Vagina (tissue), 2 donors: ENCODE measurements around the gene TMEM91. TPM values are rescaled to one million over a fixed set of nuclear protein-coding genes. Genes with fewer than 3 reads are reported as not detected.
"Not testable (repeated sequence)": the region's sequence is repeated elsewhere in the genome, so short reads cannot be mapped to it uniquely, and the experiment has no call there.

Source experiments
- DNase-seq, 2 donors: peaks; one replicate each; pipeline ENCODE4 v3.0.0-alpha.2; 2017; ENCODE audit errors: extremely low spot score in 2 of 2
- H3K27ac ChIP-seq: fragments of 200-600 bp; sonication (generic); one replicate; pipeline ENCODE4 v1.5.1; 2019
- H3K27me3 ChIP-seq: fragments of 200-600 bp; sonication (generic); one replicate; pipeline ENCODE4 v1.5.1; 2019
- H3K36me3 ChIP-seq, 2 donors: fragments of 200-600 bp; sonication (generic); one replicate each; pipeline ENCODE4 v1.5.1; 2017 to 2019
- H3K4me1 ChIP-seq: fragments of 200-600 bp; sonication (generic); one replicate; pipeline ENCODE4 v1.5.1; 2019
- H3K4me3 ChIP-seq, 2 donors: fragments of 200-600 bp; sonication (generic); 1 replicate in 1 of 2; 2 replicates in 1 of 2; pipeline ENCODE4 v1.5.1; 2016 to 2019
- H3K9me3 ChIP-seq: fragments of 200-600 bp; sonication (generic); one replicate; pipeline ENCODE4 v1.5.1; 2019
- CTCF ChIP-seq, 3 experiments: fragments of 450-650 bp in 2 of 3; fragments of 200-600 bp in 1 of 3; sonication (generic) in 1 of 3; IDR thresholded peaks; one replicate each; pipeline ENCODE4 v1.5.1; 2017 to 2019; ENCODE audit warnings: antibody characterized with exemption in 3 of 3, mild to moderate bottlenecking in 2 of 3, moderate library complexity in 2 of 3
- POLR2A ChIP-seq, 2 donors: fragments of 450-650 bp; IDR thresholded peaks; one replicate each; pipeline ENCODE4 v1.6.1; 2017; ENCODE audit warnings: antibody characterized with exemption in 2 of 2, mild to moderate bottlenecking in 2 of 2, moderate library complexity in 2 of 2
- POLR2AphosphoS5 ChIP-seq, 2 donors: sonication (generic); formaldehyde crosslinking; IDR thresholded peaks; one replicate each; pipeline ENCODE4 v1.9.0; 2017; ENCODE audit warnings: antibody characterized with exemption in 2 of 2, mild to moderate bottlenecking in 2 of 2, low read depth in 1 of 2; ENCODE audit not compliant: insufficient read depth in 1 of 2
- intact Hi-C: fragments of 100-400 bp; cut with DNase I; formaldehyde crosslinking; loops from one replicate; pipeline ENCODE4 v1.15.1; 2023
- total RNA-seq: library from RNA; depleted of rRNA; stranded (reverse); fragments of >200 nt; gene quantifications from one replicate; pipeline ENCODE4 v1.2.3, GENCODE V29; 2016

Gene TMEM91
- total RNA-seq, 1 donor from 2014 or later: 34.4 TPM

- Histone ChIP-seq H3K27me3 (no peaks in the 10 kb centered on the region), H3K27ac (peak overlapping the region; percentile 5), H3K36me3 (no peaks in the 10 kb centered on the region), H3K4me1 (peaks cover 47% of the 10 kb centered on the region), H3K9me3 (no peaks in the 10 kb centered on the region), H3K4me3 (no peak overlapping the region)
- no peak for DNase-seq
- TF ChIP-seq POLR2A (IDR thresholded peaks at IDR 0.05): no peak
- no peak for TF ChIP-seq POLR2AphosphoS5 (IDR thresholded peaks at IDR 0.05; ENCODE audit: insufficient read depth in 1 of 2, low read depth in 1 of 2)
- TF ChIP-seq CTCF (IDR thresholded peaks at IDR 0.05): no peak
- intact Hi-C loops: no loop called here
Observed at GRCh38 chr19:41377977-41378709, 1.8 kb downstream of the TMEM91 start.

DNA sequence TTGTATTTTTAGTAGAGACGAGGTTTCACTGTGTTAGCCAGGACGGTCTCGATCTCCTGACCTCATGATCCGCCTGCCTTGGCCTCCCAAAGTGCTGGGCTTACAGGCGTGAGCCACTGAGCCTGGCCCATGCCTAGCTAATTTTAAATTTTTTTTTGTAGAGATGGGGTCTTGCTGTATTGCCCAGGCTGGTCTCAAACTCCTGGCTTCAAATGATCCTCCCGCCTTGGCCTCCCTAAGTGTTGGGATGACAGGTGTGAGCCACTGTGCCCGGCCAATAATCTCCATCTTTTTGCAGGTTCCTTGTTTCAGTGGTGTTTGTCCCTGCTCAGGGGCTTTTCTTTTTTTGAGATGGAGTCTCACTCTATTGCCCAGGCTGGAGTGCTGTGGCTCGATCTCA is 5.2 kb downstream of the TMEM91 start:
- H3K4me3 ChIP-seq, intact Hi-C loops, H3K27me3 ChIP-seq, H3K27ac ChIP-seq, H3K36me3 ChIP-seq, DNase-seq, H3K9me3 ChIP-seq: not testable (repeated sequence)
- peaks cover 22% of the 10 kb centered on the region for H3K4me1 ChIP-seq

DNA sequence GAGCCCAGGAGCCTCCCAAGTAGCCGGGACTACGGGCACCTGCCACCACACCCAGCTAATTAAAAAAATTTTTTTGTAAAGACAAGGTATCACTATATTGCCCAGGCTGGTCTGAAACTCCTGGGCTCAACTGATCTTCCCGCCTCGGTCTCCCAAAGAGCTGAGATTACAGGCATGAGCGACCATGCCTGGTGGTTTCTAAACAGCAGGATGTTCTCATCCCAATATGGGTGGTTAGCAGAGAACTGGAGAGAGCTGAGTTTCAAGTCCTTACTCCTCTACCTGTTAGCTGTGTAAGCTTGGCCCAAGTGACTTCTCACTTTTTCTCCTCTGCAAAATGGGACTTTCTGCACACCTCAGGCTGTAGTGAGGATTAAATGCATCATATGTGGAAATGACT is 8.0 kb downstream of the TMEM91 start:
- Histone ChIP-seq H3K9me3 (no peaks in the 10 kb centered on the region), H3K27me3 (no peaks in the 10 kb centered on the region), H3K4me3 (no peak overlapping the region), H3K36me3 (peaks cover 0 to 20% of the 10 kb centered on the region in 2 donors), H3K27ac (no peak overlapping the region), H3K4me1 (peaks cover 11% of the 10 kb centered on the region)
- no peak for TF ChIP-seq POLR2AphosphoS5 (IDR thresholded peaks at IDR 0.05; ENCODE audit: insufficient read depth in 1 of 2, low read depth in 1 of 2)
- no peak for TF ChIP-seq POLR2A (IDR thresholded peaks at IDR 0.05)
- no peak for TF ChIP-seq CTCF (IDR thresholded peaks at IDR 0.05)
- intact Hi-C loops: no loop called here
- DNase-seq: no peak

DNA sequence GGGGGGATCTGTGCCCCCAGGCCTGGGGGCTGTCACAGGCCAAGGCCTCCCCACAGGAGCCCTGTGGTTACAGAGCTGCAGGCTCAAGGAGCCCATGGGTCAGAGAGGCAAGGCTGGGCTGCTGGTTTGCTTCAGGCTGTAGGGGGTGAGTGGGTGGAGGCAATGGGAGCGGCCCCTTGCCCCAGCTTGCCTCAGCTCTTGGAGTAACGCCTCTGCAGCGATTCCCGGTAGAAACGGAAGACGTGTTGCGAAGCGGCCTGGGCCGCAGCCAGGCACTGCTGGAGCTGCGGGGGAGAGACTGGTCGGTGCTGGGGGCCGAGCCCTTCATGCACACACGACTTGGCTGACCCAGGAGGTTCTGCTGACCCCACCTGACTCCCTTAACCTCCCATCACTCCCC is 10.1 kb downstream of the TMEM91 start:
- H3K27ac ChIP-seq: no peak overlapping the region
- no peaks in the 10 kb centered on the region for H3K4me1 ChIP-seq
- H3K27me3 ChIP-seq: no peaks in the 10 kb centered on the region
- peaks cover 0 to 33% of the 10 kb centered on the region in 2 donors for H3K36me3 ChIP-seq
- TF ChIP-seq POLR2A (IDR thresholded peaks at IDR 0.05) (no peak), POLR2AphosphoS5 (IDR thresholded peaks at IDR 0.05; ENCODE audit: insufficient read depth in 1 of 2, low read depth in 1 of 2) (no peak), CTCF (IDR thresholded peaks at IDR 0.05) (no peak)
- DNase-seq: no peak
- intact Hi-C loops: no loop called here
- no peaks in the 10 kb centered on the region for H3K9me3 ChIP-seq
- H3K4me3 ChIP-seq: no peak overlapping the region

DNA sequence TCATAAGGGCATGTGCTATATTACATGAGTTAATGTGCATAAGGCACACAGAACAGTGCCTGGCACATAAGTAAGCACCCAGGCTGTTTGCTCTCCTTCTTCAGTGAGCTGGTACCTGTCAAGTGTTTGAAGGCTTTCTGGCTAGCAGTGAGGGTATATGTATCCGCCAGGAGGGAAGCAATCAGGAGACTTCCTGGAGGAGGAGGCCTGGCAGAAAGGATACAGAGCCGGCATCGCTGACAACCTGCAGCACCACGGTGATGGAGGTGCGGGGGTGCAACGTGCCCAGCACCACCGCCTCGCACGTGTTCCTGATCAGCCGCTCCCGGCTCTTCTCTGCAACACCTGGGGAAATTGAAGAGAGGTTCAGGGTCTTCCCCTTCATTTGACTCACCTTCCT is 15.3 kb downstream of the TMEM91 start:
- intact Hi-C loops: no loop called here

More for the DNA sequence above, 15.3 kb downstream of the TMEM91 start:
- Histone ChIP-seq H3K4me3 (no peak overlapping the region), H3K4me1 (peaks cover 14% of the 10 kb centered on the region), H3K36me3 (peaks cover 0 to 27% of the 10 kb centered on the region in 2 donors), H3K27me3 (no peaks in the 10 kb centered on the region), H3K27ac (no peak overlapping the region), H3K9me3 (no peaks in the 10 kb centered on the region)
- TF ChIP-seq POLR2A (IDR thresholded peaks at IDR 0.05) (no peak), POLR2AphosphoS5 (IDR thresholded peaks at IDR 0.05; ENCODE audit: insufficient read depth in 1 of 2, low read depth in 1 of 2) (no peak), CTCF (IDR thresholded peaks at IDR 0.05) (no peak)
- DNase-seq: no peak
